ENCODE results near the gene SOX15. TPM values are rescaled to one million over a fixed set of nuclear protein-coding genes. Genes with fewer than 3 reads are reported as not detected.
"Not testable (repeated sequence)": the region's sequence is repeated elsewhere in the genome, so short reads cannot be mapped to it uniquely, and the experiment has no call there.

Gene SOX15
- 10 to 100 TPM in 1 of 4 donors, 1 to 10 TPM in 3; 2.5 to 10.5 (median 3.6) TPM for polyA plus RNA-seq (ENCODE audit: insufficient read length in 4 of 4)

DNA sequence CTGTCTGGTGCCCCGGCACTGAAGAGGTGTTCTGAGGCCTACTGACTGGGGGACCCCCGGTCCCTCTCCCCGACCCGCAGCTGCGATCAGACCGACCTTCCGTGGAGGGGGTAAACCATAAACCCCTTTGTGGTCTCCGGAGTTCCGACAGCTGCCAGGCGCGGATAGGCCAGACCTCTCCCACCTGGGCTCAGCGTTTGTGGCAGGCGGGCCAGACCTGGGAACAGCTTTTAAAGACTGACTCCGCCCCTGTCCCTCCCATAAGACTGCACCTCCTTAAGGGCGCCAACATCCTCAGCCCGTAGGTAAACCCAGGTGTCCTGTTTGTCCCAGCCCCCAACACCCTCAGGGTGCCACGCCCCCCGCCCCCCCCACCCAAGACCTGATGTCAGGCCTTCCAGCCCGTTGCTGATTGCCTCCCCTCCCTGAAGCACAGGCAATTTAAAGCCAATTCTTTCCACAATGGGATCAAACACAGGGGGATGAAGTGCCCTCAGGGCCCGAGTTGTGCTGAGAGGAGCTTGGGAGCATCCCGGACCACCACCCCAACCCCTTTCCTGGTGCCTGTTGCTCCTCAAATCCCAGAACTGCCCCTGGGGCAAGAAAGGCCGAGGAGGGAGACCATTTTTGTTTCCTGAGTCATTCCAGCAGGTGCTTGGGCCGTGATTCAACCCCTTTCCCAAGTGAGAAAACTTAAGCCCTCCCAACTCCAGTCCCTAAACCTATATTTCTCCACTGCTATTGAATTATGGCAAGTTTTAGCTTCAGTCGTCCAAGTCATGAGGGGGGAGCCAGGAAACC lies at the start of gene SOX15:
Gene SOX15, minus strand, starts transcription at position 204 of the 801 bp plus-strand sequence. CDS start 418 bp downstream, outside the sequence.
- DNase-seq (ENCODE audit: low read depth in 4 of 4, low spot score in 3 of 4), result no peak

DNA sequence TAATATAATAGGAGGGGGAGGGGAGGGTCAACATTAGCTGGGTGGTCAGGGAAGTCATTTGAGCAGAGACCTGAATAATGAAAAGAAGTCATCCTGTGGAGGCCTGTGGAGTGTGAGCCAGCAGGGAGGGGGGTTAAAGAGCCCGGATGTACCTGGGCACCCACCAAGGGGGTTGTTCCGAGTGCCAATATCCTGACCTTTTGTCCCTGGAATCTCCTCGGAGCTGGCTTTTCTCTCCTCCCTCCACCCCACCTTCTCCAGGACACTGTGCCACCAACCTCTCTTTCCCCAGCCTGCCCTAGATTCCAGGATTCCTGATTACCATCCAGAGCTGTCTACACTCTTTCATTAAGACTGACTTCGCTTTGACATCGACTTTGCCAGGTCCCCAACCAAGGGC lies 46.3 kb upstream of the SOX15 start:
- no peak for DNase-seq (ENCODE audit: low read depth in 4 of 4, low spot score in 3 of 4)

DNA sequence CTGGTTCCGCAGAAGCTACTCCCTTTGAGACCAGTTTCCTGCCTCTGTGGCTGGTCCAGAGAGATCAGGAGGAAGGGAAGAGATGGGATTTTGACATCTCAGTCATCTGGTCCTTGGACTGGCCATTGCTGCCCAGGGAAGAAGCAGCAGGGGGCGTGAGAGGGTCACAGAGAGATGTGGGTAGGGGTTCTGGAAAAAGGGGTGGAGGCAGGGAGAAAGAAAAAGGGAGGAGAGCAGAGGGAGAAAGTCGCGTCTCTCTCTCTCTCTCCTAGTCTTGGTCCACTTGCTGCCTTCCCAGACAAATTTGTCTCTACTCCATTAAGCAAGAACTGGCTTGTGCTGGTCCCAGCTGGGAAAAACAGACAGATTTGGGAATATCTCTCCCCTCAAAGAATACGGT lies 44.5 kb upstream of the SOX15 start:
- peak in 1 of 4 donors; percentile 45 for DNase-seq (ENCODE audit: low read depth in 4 of 4, low spot score in 3 of 4)

DNA sequence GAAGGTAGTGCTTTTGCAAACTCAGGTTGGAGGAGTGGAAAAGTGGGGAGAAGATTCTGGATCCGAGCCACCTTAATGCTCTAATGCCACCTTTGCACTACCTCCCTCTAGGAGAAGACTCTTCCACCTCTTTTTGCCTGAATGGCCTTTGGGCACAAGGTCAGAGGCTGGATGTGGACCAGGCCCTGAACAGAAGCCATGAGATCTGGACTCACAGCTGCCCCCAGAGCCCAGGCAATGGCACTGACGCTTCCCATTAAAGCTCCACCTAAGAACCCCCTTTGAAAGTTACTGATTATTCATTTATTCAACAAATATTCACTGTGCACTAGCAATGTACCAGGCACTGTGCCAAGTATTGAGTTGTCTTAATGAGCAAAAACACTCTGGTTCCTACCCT lies 43.2 kb upstream of the SOX15 start:
- no peak for DNase-seq (ENCODE audit: low read depth in 4 of 4, low spot score in 3 of 4)

DNA sequence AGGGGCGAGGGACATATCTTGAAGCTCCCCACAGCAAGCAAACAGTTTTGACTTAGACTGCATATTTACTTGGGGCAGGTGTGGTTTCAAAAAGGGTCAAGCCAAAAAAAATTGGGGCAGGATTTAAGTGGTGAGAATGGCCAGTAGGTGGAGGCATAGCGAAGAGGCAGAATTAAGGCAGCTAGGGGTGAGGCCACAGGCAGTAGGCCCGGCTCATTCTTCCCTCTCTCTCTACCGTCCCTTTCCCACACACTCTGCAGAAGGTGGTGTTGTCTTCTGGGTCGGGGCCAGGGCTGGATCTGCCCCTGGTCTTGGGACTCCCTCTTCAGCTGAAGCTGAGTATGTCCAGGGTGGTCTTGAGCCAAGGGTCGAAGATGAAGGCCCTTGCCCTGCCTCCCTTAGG lies 42.6 kb upstream of the SOX15 start:
- no peak for DNase-seq (ENCODE audit: low read depth in 4 of 4, low spot score in 3 of 4)

DNA sequence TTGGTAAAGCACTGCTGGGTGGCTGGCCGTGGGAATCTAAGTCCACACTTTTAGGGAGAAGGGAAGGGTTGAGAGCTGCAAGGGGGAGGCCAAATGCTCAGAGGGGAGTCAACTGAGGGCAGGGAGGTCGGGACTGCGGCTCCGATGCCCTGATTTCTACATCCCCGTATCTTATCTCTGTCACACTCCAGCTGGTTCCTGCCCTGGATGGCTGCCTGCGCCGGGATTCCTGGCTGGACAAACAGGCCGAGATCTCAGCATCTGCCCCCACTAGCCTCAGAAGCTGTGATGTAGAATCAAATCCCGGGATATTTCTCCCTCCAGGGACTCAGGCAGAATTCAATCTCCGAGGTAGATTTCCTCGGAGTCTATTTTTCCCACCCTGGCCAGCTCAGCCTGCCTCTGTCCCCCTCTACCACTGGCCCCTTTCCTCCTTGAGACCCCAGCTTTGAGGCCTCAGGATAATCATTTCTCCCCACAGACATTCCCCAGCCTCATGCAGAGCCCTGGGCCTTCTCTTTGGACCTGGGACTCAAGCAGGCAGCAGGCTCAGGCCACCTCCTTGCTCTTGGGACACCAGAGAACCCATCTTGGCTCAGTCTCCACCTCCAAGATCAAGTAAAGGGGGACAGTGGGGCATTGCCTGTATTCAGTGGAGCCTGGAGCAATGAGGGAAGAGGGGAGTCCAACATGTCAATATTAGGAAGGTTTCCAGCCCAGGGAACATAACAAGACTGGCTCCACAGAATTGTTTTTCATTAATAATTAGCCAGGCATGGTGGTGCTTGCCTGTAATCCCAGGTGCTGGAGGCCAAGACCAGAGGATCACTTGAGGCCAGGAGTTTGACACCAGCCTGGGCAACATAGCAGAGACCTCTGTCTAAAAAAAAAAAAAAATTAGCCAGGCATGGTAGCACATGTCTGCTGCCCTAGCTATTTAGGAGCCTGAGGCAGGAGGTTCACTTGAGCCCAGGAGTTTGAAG lies 41.8 kb upstream of the SOX15 start:
- no peak for DNase-seq (ENCODE audit: low read depth in 4 of 4, low spot score in 3 of 4)

DNA sequence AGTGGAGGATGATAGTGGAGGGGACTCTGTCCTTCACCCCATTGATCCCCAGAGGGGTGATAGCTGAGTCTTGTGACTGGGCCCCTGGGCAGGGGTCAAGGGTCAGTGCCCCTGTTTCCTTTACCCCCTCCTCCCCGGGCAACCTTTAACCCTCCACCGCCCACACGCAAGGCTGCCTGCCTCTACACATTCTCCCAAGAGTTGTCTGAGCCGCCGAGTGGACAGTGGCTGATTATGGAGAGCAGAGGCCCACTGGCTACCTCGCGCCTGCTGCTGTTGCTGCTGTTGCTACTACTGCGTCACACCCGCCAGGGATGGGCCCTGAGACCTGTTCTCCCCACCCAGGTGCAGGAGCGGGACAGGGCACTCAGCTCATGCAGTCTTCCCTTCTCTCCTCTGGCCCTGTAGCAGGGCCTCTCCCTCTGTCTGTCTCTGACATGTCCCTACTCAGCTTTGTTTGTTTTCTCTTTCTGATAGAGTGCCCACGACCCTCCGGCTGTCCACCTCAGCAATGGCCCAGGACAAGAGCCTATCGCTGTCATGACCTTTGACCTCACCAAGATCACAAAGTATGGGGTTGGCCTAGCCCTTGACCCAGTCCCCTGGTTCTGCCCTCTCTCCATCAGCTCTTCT lies 40.2 kb upstream of the SOX15 start, which contains the start of gene SHBG:
Gene SHBG, plus strand, starts transcription at position 197 of the 633 bp plus-strand sequence. Its CDS starts 38 bp downstream, at position 235.
- DNase-seq (ENCODE audit: low read depth in 4 of 4, low spot score in 3 of 4), result no peak

DNA sequence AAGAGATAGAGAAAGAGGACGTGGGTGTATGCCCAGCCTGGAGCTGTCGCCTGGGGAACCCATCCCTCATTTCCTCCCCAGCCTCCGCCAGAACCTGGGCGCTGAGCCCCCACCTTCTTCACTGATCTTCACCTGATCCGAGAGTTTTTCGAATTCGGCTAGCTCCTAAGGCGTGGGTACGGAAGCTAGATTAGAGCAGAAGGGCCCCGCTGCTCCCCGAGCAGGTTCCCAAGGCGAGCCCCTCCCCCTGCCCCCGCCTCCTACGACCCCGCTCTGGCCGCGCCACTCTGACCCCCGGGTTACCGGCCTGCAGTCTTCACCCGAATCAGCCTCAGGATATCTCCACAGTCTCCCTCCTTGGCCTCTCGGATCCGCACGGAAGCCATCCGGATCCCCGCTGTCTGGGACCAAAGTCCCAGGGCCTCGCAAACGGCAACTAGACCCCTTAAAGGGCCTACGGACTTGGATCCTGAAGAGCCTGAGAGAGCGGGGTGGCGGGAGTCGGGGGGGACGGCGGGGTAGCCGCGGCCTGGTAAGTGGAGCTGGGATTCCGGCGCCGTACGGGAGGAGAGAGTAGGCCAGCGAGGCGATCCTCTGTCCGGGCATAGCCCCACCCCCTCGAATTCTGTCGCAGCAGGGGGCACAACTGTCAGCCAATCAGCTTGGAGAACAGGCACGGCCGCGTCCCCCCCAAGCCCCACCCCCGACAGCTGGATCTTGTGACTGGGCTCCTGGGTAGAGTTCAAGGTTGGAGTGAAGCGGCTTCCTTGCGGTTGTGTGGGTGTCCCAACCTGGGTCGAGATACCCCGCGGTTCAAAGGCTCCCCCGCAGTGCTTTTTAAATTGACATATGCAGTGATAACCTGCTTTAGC lies 37.6 kb upstream of the SOX15 start, which contains the start of gene SAT2:
Gene SAT2, minus strand, starts transcription at position 572 of the 872 bp plus-strand sequence. Its CDS starts 186 bp downstream, at position 386.
- peak; percentile 83 to 92 (median 89) for DNase-seq (ENCODE audit: low read depth in 4 of 4, low spot score in 3 of 4)

DNA sequence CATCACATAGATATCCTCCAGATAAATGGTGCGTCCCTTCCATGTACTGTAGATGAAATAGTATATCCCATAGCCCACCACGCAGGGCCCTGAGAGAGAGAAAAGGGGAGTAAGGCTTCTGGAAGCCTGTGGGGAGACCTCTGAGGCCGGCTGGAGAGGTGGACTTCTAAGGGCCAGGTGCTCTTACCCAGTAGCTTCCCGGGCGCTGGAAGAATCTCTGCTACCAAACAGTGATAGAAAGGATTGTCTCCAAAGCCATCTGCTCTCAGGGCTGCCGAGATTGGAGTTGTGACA lies 37.0 kb upstream of the SOX15 start:
- DNase-seq (ENCODE audit: low read depth in 4 of 4, low spot score in 3 of 4), result no peak

DNA sequence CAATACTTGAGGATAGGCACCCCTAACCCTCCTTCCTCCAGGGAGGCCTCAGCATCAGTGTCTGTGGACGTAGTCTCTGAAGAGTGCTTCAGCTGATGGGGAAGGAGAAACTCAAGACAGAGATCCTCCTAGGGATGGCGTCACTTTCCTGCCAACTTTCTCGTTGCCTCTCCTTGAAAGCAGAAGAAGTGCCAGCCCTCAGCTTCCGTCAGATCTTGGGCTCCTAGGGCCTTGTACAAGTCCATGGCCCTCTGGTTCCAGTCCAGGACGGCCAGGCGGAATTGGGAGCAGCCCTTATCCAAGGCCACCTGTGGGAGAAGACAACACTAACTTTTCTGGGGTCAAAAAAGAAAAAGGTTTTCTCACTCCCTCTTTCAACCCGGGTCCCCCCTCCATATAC lies 36.4 kb upstream of the SOX15 start:
- no peak for DNase-seq (ENCODE audit: low read depth in 4 of 4, low spot score in 3 of 4)

DNA sequence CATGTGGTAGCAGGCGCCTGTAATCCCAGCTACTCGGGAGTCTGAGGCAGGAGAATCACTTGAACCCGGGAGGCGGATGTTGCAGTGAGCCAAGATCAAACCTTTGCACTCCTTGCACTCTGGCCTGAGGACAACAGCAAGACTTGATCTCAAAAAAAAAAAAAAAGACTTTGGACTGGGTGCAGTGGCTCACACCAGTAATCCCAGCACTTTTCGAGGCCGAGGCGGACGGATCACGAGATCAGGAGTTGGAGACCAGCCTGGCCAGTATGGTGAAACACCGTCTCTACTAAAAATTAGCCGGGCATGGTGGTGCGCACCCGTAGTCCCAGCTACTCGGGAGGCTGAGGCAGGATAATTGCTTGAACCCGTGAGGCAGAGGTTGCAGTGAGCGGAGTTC lies 35.9 kb upstream of the SOX15 start:
- not testable (repeated sequence) for DNase-seq (ENCODE audit: low read depth in 4 of 4, low spot score in 3 of 4)

DNA sequence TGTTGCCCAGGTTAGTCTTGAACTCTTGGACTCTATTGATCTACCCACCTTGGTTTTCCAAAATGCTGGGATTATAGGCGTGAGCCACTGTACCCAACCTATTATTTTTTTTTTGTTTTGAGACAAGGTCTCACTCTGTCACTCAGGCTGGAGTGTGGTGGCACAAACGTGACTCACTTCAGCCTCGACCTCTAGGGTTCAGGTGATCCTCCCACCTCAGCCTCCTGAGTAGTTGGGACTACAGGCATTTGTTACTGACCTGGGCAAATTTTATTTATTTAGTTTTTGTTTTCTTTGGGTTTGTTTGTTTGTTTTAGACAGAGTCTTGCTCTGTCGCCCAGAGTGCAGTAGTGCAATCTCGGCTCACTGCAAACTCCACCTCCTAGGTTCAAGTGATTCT lies 33.8 kb upstream of the SOX15 start:
- no peak for DNase-seq (ENCODE audit: low read depth in 4 of 4, low spot score in 3 of 4)

DNA sequence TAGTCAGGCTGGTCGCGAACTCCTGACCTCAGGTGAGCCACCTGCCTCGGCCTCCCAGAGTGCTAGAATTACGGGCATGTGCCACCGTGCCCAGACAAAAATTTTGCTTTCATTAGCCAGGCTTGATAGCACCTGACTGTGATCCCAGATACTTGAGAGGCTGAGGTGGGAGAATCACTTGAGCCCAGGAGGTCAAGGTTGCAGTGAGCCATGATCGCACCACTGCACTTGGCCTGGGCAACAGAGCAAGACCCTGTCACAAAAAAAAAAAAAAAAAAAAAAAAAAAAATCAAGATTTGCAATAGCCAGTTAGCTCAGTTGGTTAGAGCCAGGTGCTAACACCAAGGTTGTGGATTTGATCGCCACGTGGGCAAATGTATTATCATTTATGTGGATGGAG lies 30.9 kb upstream of the SOX15 start:
- DNase-seq (ENCODE audit: low read depth in 4 of 4, low spot score in 3 of 4), result no peak

DNA sequence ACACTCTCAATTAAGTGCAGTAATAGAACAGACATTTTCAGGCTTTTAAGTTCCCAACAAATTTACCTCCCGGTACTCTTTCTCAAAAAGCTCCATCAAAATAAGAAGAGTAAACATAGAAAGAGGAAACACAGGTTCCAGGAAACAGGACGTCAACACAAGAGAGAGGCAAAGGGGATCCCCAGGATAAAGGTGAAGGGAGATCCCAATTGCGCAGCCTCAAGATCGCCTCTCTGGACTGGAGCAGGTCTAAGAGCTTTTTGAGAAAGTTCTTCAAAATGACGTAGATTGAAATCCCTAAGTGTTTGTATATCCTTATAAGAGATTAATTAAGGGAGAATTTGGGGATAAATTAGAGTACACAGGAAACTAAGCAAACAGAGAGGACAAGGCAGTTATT lies 28.7 kb upstream of the SOX15 start:
- DNase-seq (ENCODE audit: low read depth in 4 of 4, low spot score in 3 of 4), result no peak

DNA sequence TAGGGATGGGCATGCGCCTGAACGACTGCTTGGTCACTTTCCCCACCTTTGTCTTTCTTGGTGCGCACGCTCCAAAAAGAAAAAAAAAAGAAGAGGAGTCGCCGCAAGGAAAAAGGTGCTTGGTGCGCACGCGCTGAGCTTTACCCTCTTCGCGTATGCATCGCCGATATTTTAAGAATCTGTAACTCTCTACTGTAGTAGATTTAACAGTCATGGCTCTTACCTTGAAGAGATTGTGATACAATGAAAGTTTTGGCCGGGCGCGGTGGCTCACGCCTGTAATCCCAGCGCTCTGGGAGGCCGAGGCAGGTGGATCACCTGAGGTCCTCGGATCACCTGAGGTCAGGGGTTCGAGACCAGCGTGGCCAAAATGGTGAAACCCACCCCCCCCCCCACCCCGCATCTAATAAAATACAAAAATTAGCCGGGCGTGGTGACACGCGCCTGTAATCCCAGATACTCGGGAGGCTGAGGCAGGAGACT lies 25.4 kb upstream of the SOX15 start:
- no peak for DNase-seq (ENCODE audit: low read depth in 4 of 4, low spot score in 3 of 4)

DNA sequence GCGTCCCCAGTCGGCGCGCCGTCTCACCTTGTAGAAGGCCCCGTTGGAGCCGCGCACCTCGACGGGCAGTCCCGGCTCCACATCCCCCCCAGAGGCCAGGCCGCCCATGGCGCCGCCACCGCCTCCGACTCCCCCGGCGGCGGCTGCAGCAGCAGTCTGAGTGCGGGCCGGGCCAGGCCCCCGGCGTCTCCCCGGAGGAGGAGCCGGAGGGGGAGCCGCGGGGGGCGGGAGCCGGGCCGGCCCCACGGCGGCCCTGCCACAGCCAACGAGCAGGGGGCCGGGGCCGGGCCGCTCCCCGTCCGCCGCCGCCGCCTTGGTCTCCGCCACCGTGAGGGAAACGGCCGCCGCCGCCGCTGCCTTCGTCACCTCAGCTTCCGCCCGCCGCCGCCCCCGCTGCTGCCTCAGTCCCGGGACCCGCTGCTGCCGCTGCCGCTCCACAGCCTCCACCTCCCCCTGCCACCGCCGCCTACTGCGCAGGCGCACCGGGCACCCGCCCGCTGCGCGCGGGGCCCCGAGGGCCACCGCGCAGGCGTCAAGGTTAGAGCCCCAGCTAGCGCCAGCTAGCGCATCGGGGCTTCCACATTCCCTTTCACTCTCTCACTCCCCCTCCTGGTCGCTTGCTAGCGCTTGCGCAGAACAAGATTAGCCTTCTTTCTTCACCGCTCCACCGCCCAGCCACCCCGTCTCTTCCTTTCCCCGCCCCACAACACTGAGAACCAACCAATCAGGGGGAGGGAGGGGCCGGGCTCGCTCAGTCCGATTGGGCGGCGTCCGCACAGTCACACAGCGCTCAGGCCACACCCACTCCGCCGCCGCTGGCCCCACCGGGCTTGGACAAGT lies 24.8 kb upstream of the SOX15 start, which contains the start of gene FXR2:
Gene FXR2, minus strand, starts transcription at position 473 of the 840 bp plus-strand sequence. Its CDS starts 365 bp downstream, at position 108.
- DNase-seq (ENCODE audit: low read depth in 4 of 4, low spot score in 3 of 4), result peak; percentile 100

DNA sequence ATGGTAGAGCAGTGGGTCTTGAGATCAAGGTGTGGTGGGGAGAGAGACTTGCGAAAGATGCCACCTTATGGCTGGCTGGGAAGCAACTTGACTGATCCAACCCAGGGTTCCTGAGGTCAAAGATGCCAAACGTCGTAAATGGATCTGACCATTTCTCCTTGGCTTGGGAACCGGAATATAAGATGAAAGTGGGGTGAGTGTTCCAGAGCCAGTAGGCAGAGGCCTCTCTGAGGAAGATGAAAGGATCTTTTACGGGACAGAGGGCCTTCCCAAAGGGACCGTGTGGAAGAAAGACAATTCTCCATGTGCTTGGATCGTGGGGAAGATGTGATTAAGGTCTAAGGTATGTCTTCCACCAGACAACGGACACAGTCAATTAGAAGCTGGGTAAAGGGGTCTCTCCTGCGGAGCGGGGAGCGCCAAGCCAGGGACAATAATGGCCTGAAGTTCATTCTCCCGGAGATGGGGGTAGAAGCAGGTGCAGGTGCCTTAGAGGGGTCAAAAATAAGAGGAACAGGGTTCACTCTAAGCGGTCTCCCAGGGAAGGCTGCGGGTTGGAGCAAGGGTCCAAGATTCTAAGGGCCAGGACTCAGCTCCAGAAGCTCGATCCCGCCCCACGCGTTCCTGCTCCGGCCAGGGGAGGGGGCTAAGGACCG lies 24.0 kb upstream of the SOX15 start:
- DNase-seq (ENCODE audit: low read depth in 4 of 4, low spot score in 3 of 4), result no peak

DNA sequence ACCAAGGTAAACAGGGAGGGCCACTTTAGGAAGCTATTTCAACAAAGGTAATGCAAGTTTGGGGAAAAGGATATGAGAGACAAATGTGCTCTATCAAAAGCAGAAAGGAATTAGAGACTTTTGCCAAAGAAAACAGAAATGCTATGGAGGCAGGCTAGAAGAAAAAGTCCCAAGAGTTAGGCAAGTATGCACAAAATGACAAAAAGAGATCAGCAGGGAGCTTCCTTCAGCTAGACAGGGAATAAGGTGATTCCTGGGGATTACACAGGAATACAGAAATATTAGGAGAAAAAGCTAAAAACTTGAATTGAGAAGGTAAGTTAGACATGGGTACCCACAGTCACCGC lies 22.4 kb upstream of the SOX15 start:
- no peak for DNase-seq (ENCODE audit: low read depth in 4 of 4, low spot score in 3 of 4)

Measured in left renal pelvis (tissue), 4 donors.